ENCODE results near the gene ATP1B1.
"Not testable (repeated sequence)": the region's sequence is repeated elsewhere in the genome, so short reads cannot be mapped to it uniquely, and the experiment has no call there.

The ATP1B1 gene

DNA sequence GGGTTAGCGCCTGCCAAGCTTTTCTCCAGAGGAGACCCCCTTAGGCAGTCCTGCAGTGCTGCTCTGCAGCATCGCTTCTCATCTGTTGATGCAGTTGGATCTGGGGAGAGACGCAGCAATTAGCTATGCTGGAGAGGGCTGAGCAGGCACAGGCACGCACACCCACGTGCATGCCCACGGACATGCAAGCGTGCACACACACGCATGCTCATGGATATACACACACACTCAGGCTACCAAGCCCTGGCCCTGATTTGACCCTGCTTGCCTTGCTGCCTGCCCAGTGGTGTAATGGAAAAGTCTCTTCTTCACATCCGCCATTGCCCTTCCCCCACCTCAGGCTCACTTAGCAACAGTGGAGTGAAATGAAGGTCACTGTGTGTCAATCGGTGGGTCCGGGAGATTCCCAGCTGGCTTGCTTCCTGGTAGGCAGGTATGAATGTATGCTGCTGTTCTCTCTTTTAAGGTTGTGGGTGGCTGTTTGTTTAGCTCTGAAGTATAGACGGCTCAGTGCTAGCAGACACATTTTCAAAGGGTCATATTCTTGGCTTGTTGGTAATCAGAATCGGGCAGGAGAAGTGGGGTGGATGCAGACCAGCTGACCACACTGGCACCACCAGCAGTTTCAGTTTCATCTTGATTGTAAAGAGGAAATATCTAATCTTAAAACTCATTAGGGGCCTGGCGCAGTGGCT lies 9.5 kb downstream of the ATP1B1 start:
- no peak for DNase-seq (ENCODE audit: low spot score)

DNA sequence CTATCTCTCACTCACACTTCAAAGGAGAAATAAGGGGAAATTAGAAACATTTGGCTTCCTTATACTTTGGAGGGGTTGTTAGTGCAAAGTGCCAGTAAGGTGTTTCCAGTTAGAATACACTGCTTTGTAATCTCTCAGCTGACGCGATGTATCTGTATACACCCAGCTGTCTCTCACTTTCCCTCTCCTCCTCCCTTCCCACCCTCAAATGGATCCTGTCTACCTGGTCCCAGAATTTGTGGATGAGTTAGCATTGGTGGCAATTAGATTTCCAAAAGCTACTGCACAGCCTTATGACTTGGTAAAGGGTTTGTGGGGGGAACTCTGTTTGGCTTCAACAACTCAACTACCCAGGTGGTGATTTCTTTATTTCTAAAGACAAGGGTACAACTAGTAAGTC lies 10.5 kb downstream of the ATP1B1 start:
- DNase-seq (ENCODE audit: low spot score), result no peak

DNA sequence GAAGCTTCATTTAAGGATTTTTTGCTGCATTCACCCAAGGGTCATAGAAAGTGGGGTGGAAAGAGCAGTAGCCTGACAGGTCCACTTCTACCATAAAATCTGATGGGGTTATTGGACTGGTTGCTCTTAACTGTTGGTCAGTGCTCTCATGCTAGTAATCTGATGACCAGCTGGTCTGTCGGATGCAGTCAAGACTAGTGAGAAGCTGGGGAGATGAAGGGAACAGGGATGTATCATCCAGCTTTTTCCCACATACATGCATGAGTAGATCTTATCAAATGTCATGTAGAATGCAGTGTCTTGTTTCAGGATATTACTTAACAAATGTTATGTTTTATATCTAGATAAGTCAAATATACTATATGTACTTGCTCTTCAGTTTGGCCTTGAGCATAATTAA lies 11.1 kb downstream of the ATP1B1 start:
- DNase-seq (ENCODE audit: low spot score), result no peak

DNA sequence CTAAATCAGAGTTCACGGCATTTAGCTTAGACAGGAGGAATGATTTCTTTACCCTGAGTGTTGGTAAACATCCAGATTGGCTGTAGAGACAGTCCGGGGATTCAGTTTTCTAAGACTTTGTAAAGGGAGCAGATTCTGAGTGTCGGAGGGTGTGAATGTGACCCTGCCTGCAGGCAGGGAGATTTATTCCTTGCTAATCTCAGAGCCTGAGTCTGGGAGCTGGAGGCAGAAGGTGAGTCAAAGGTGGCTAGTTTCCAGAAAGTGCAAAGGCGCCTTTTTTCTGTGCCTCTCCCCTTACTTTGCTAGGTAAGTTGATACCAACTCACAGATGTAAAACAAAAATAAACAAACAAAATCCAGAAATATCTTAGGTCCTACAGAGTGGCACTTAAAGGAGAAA lies 11.7 kb downstream of the ATP1B1 start:
- no peak for DNase-seq (ENCODE audit: low spot score)

DNA sequence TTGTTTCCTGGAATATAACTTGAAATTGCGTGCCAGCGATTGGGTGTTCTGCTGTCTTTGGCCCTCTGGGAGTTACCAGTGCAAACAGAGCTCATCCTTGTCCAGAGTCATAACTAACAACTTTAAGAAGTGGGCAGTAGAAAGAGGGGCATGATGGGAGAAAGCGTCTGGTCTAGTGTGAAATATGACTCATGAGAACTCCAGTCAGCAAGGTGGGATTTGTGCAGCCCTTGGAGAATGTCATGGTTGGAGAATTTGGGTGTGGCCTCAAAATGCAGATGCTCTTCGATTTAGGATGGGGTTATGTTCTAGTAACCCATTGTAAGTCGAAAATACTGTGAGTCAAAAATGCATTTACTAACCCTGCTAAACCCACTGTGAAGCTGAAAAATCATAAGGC lies 12.9 kb downstream of the ATP1B1 start:
- DNase-seq (ENCODE audit: low spot score), result no peak

DNA sequence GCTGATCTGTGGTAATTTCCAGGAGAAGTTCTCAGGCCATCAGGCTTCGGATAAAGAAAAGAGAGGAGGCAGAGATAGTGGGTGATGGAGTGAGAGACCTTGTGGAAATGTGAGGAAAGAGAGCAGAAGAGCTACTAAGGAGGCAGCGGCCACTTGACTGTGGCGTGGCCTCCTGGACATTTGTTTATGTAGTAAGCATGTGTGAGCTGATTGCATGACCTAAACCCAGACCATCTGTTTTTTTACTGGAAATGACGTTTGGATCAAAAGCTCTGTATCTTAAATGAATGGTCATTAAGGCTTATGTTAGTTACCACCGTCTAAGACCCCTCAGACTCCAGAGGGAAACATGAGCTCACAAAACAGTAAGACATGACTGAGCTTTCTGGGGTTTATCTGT lies 13.6 kb downstream of the ATP1B1 start:
- DNase-seq (ENCODE audit: low spot score), result no peak

DNA sequence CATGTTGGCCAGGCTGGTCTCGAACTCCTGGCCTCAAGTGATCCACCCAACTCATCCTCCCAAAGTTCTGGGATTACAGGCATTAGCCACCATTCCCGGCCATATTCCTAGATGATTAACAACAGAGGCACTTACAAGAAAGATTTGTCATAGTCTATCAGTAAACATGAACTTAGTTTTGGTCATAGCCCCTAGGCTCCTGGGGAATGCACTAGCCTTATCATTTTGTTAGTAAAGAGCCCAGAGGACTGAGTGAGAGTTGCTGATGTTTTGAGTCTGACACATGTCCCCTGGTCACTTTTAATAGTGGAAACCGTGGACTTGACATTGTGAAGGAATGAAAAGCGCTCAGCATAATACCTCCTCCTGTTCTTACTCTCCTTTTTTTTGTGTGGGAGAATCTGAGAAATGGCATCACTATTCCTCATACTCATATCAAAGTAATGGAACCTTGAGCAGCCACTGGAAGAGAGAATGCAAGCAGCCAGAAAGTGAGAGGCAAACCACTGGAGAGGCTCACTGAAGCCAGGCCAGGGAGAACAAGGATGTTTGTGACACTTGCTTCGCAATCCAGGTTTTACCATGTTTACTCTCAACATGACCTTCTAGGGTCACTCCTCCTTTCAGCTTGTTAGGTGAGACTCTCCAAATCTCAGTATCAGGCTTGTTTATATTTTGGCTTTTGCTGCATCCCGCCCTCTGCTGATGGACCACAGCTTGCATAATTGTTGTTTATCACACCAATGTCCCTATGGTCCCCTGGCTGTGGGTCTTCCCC lies 14.8 kb downstream of the ATP1B1 start:
- no peak for DNase-seq (ENCODE audit: low spot score)

DNA sequence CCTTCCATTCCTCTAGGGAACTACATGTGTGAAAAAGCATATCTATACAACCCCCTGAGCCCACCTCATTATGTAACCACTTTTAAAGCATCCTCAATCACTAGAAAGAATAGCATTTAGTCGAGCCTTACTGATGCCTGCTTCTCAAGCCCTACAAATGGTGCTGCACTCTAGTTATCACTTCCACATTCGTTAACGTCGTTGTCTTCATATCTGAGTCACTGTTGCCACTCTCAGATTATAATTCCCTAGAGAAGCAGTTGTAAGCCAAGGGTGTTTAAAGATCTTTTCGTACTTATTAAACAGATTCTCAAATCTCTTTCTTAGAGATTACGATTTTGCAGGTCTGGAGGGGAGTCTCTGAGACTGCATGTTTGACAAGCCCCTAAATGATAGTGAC lies 16.5 kb downstream of the ATP1B1 start:
- no peak for DNase-seq (ENCODE audit: low spot score)

DNA sequence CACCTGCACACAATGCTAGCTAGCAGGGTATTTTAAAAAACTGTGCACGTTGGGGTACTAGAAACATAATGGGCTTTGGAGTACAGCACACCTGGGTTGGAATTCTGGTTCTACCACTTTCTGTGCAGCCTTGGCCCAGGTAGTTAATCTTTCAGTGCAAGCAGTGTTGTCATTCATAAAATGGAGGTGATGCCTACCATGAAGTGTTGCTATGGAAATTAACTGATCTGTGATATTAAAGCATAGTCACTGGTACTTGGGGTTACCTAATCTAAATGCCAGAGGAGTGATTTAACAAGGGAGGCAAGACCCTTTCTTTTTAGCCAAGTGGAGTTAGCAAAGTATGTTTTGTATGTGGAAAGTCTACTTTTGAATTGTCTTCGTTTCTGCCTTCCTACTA lies 18.0 kb downstream of the ATP1B1 start:
- DNase-seq (ENCODE audit: low spot score), result no peak

DNA sequence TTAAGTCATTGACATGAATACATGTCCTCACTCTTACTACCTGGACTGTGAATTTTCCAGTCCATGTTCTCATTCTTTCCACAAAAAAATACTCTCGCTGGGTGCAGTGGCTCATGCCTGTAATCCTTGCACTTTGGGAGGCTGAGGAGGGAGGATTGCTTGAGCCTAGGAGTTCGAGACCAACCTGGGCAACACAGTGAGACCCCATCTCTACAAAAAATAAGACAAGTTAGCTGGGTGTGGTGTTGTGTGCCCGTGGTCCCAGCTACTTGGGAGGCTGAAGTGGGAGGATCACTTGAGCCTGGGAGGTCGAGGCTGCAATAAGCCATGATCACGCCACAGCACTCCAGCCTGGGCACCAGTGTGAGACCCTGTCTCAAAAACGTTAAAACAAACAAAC lies 19.1 kb downstream of the ATP1B1 start:
- DNase-seq (ENCODE audit: low spot score), result not testable (repeated sequence)

DNA sequence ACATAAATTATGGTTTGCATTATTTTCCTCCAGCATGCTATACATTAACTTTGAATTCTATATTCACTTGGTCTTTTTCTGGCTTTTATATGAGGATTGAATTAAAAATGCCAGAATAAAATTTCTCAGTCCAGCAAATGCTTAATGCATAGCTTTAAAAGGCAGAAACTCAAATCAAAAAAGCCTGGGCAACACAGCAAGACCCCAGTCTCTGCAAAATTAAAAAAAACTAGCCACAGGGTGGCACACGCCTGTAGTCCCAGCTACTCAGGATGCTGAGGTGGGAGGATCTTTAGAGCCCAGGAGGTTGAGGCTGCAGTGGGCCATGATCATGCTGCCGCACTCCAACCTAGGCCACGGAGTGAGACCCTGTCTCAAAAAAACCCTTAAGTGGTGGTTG lies 19.8 kb downstream of the ATP1B1 start:
- DNase-seq (ENCODE audit: low spot score), result no peak

DNA sequence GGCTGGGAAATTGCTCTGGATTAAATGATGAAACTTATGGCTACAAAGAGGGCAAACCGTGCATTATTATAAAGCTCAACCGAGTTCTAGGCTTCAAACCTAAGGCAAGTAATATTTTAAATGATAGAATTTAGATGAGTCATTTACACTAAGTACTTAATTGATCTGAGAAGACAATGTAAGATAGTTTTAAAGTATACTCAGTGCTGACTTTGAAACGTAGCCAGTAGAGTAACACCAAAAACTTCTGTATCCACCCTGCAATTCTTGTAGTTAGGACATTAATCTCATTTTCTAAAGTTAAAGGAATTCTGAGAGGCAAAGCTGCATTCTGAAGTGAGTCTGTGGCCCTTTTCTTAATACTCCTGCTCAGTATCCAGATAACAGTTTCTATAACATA lies 20.8 kb downstream of the ATP1B1 start:
- no peak for DNase-seq (ENCODE audit: low spot score)

DNA sequence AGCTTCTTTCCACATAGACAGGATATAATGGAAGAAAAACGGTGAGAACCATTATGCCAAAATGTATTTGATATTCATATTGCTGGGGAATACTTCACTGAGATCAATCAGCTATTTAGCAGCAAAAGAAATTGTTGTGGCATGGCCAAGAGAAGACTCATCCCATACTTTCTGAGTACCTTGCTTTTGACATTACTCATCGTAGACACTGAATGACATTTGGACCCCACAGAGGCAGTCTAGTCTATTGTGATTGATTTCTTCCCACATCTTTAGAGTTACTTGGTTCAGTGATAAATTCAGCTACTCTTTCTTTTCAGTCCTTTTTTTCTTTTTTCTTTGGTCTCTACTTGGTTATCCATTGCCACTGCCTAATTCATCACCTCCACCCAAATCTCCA lies 22.1 kb downstream of the ATP1B1 start:
- no peak for DNase-seq (ENCODE audit: low spot score)

DNA sequence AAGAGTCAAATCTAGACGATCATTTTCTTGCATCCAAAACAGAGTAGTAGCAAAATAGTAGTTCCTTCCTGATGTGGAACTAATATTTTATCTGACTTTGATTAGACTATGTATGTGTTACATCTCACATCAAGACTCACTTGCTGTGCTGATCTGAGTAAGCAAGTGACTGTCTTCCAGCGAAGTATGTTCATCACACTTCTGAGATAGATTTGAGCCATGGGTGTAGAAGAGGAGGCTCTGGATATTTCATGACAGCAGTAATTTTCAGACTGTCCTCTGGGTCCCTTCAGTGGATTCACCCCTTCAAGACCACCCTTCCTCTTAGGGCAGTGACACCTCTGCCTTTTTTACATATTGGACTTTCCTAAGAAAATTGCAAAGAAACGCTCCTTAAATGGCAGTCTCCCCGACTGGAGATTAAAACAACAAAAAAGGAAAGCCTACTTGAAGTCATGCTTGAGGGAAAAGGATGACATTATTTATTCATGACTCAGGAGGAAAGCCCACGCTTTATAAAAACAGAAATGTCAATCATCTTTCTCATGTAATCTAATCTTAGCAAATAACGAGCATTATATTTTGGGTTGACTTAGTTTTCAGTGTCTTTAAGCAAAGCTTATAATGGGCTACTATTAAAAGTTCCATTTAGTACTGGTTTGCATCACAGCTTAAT lies 22.8 kb downstream of the ATP1B1 start:
- DNase-seq (ENCODE audit: low spot score), result no peak

DNA sequence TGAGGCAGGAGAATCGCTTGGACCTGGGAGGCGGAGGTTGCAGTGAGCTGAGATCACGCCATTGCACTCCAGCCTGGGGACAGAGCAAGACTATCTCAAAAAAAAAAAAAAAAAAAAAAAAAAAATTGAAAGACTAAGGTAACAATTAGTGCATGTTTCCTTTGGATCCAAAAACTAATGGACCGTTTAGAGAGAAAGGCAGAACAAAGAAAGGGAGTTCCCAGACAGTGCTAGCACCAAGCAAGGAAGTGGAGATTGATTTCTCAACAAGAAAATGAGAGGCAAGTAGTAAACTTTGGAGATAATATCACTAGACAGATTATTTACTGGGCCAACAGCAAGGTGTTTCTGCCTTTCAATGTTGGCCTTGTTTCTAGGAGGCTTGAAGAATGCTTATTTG lies 24.2 kb downstream of the ATP1B1 start:
- no peak for DNase-seq (ENCODE audit: low spot score)

DNA sequence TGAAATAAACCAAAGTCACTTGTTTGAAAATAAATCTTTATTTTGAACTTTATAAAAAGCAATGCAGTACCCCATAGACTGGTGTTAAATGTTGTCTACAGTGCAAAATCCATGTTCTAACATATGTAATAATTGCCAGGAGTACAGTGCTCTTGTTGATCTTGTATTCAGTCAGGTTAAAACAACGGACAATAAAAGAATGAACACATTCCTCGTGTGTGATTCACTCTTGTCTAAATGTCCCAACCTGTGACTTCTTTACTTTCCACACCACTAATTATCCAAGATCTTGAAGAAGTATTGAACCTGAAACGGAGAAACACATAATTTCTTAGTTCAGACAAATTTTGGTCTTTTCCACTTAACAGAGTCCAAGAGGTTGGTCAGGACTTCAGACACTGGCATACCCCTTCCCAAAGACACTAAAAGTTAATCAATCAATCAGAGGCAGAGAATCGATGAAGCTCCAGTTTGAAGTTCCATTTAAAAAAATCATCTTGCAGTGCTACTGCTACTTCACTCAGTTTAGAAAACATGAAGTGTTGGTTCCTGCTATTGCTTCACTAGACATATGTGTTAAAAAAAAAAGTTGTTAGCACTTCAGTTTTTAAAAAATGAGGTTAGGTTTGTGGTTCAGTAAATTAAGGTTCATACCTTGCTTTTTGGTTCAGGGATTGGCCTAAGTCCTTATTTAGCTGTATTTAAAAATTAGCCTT lies 26.2 kb downstream of the ATP1B1 start:
- DNase-seq (ENCODE audit: low spot score), result no peak

DNA sequence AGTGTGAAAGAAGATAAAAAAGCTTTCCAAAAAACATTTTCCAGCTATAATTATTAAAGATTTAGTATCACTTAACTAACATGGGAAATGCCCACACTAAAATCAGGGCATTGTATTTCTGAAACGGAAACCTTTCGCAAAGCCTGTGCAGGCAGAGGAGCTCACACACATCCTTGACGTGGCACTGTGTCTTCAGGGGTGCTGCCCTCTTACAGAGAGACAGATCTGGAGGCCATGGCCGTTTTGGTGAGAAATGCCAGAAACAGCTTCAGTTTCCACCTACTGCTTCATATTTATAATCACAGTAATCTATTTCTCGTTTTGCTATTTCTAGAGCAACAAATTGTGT lies 26.7 kb downstream of the ATP1B1 start:
- DNase-seq (ENCODE audit: low spot score), result no peak

DNA sequence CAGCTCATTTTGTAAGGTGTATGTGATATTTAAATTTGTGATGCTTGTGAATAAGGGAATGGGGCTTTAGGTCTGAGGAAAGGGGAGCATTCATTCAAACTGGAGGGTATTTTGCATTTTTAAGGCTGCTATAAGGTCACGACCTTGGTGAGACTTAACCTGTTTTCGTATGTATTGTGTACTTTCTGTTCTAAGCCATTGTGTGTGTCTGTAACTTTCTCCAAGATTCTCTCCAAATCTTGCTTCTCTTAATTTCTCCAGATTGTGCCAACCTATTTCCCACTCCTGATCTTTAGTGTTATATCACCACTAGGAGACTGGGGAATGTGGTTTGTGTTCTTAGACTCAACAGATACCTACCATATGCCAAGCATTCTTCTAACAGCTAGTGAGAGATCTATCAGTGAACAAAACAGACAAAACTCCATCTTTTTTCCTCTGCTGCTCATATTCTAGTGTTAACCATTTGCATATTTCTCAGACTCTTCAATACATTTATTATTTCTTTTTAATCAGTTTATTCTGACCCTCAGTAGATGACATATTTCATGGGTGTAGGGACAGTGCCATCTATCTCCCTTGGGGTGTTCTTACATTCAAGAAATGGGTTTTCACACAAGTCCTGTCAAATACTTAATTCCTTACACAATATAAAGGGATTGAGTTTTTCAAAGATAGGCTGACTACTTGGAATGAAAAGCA lies 27.5 kb downstream of the ATP1B1 start:
- DNase-seq (ENCODE audit: low spot score), result no peak

DNA sequence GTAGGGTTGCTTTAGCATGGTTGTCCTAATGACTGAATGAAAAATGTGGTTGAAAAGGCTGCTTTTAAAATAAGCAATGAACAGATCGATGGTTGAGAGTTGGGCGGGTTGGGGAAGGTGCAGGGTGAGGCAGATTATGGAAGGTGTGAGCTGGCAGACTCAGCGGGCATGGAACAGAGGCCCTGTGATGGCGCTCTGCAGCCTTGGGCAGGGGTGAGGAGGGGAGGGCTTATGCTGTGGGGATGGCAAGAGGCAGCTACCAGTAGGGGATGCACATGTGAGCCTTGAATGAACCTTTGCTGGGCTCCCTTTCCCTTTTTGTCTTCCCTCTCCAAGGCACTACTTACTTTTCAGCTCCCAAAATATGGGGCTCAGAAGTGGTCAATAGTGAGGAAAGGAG lies 30.9 kb downstream of the ATP1B1 start:
- no peak for DNase-seq (ENCODE audit: low spot score)

DNA sequence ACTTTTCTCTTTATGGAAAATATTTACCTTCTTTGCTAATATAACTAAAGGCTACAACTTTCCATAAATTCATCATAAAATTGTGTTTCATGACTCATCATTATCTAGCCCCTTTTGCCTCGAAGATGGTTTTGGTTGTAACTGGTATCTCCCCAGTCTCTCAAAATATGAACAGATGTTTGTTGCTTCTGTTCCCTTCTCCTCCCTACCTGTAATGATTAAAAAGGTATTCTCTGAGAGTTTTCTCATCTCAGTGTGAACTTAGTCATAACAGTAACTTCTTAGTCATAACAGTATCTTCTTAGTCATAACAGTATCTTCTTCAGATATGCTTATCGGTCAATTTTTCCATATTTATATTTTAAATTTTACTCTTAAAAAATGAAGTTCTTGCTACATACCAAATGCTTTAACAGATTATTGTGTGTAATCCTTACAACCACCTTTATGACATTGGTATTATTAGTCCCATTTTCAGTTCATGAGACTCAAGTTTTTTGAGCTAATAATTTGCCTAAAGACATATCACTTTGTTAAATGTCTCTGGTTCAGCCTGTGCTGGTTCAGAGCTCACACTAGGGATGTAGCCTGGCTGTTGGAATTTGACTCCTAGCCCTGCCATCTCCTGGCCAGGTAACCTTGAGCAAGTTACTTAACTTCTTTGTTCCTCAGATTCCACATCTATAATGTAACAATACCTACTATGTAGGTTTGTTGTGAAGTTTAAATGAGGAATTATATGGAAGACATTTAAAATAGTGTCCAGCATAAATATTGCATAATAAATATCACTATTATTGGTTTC lies 32.6 kb downstream of the ATP1B1 start:
- no peak for DNase-seq (ENCODE audit: low spot score)

DNA sequence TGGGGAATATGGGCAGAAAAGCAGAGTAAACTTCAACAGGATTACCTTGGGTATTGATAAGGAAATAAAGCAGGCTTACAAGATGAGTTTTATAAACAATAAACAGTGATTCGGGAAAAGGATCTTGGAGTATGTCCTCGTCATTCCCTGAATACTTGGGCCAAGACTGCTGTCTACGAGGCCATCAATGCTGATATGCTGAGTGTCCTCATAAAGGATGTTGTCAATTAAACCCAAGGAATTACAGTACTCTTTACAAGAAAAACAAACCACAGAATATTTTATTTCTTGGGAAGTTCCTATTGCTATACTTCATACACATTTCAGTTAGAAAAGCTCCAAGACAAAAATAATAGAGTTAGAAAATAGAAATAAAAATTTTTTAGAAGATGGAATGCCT lies 34.9 kb downstream of the ATP1B1 start:
- no peak for DNase-seq (ENCODE audit: low spot score)
